ENCODE data around the gene MARCHF5.
"Not testable (repeated sequence)": the region's sequence is repeated elsewhere in the genome, so short reads cannot be mapped to it uniquely, and the experiment has no call there.

The MARCHF5 gene

DNA sequence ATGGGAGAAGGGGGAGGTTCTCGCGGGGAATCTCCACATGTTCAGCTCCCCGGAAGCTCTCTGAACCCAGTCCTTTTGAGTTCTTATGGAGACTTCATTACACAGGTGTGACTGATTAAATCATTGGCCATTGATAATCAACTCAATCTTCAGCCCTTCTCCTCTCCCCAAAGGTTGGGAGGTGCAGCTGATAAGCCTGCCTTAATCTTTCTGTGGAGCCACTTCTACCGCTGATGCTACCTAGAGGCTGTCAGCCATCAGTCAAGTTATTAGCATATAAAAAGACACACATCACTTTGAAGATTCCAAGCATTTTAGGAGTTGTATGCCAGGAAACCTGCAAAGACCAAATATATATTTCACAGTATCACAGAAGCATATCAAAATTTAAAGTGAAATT lies 91.7 kb downstream of the MARCHF5 start:
- H3K4me3 ChIP-seq (ENCODE audit: low read depth in 1 of 2, low read length in 2 of 2), result no peak overlapping the region
- H3K36me3 ChIP-seq (ENCODE audit: control insufficient read depth in 1 of 2, insufficient read depth in 2 of 2, low read length in 2 of 2), result no peaks in the 10 kb centered on the region
- H3K9me3 ChIP-seq (ENCODE audit: control insufficient read depth in 1 of 2, low read length in 2 of 2), result no peaks in the 10 kb centered on the region
- H3K27ac ChIP-seq (ENCODE audit: low read depth, low read length), result no peak overlapping the region
- no peaks in the 10 kb centered on the region for H3K27me3 ChIP-seq (ENCODE audit: control insufficient read depth in 1 of 2, insufficient read depth in 2 of 2, low read length in 2 of 2)
- H3K9ac ChIP-seq (ENCODE audit: low read depth in 1 of 2, low read length in 2 of 2), result no peak overlapping the region
- H3K4me1 ChIP-seq (ENCODE audit: control insufficient read depth in 1 of 2, insufficient read depth in 2 of 2, low read length in 2 of 2), result no peaks in the 10 kb centered on the region

DNA sequence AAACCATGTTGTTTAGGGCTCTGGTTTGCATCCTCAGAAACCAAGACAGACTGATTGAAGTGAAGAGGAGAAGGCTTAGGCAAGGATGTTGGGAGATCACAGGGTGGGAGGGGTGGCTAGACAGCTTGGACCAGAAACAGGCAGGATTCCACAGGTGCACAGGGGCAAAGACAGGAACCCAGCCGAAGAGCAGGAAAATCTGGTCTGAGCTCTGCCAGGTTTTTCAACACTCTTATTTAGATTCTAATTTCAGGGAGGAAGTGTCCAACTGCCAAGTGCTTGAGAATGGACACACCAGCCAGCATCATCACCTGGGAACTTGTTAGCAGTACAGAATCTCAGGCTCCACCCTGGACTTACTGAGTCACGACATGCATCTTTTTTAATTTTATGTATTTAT lies 93.8 kb downstream of the MARCHF5 start:
- Histone ChIP-seq H3K4me1 (ENCODE audit: control insufficient read depth in 1 of 2, insufficient read depth in 2 of 2, low read length in 2 of 2) (no peaks in the 10 kb centered on the region), H3K27me3 (ENCODE audit: control insufficient read depth in 1 of 2, insufficient read depth in 2 of 2, low read length in 2 of 2) (no peaks in the 10 kb centered on the region), H3K36me3 (ENCODE audit: control insufficient read depth in 1 of 2, insufficient read depth in 2 of 2, low read length in 2 of 2) (no peaks in the 10 kb centered on the region), H3K27ac (ENCODE audit: low read depth, low read length) (no peak overlapping the region), H3K9ac (ENCODE audit: low read depth in 1 of 2, low read length in 2 of 2) (no peak overlapping the region), H3K9me3 (ENCODE audit: control insufficient read depth in 1 of 2, low read length in 2 of 2) (no peaks in the 10 kb centered on the region), H3K4me3 (ENCODE audit: low read depth in 1 of 2, low read length in 2 of 2) (no peak overlapping the region)

DNA sequence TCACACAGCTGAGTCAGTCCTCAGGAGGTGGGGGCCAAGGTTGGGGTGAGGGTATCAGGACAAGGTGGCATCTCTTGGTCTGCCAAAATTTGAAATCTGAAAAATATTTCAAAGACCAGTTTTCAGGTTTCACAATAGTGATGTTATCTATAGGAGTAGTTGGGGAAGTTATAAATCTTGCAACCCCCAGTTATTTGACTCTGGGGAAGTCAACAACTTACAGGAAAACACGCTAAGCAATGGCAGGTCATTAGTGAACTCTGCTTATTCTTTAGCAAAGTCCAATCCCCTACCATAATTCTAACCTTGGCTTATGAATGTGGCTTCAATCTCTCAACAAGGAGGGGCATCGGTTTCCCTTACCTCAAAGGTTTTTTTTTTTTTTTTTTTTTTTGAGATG lies 94.9 kb downstream of the MARCHF5 start:
- no peaks in the 10 kb centered on the region for H3K9me3 ChIP-seq (ENCODE audit: control insufficient read depth in 1 of 2, low read length in 2 of 2)
- no peaks in the 10 kb centered on the region for H3K27me3 ChIP-seq (ENCODE audit: control insufficient read depth in 1 of 2, insufficient read depth in 2 of 2, low read length in 2 of 2)
- no peak overlapping the region for H3K27ac ChIP-seq (ENCODE audit: low read depth, low read length)
- H3K4me1 ChIP-seq (ENCODE audit: control insufficient read depth in 1 of 2, insufficient read depth in 2 of 2, low read length in 2 of 2), result no peaks in the 10 kb centered on the region
- H3K4me3 ChIP-seq (ENCODE audit: low read depth in 1 of 2, low read length in 2 of 2), result no peak overlapping the region
- no peaks in the 10 kb centered on the region for H3K36me3 ChIP-seq (ENCODE audit: control insufficient read depth in 1 of 2, insufficient read depth in 2 of 2, low read length in 2 of 2)
- H3K9ac ChIP-seq (ENCODE audit: low read depth in 1 of 2, low read length in 2 of 2), result no peak overlapping the region

GRCh38 chr10:92387289-92387940 lies 96.4 kb downstream of the MARCHF5 start:
- H3K4me3 ChIP-seq (ENCODE audit: low read depth in 1 of 2, low read length in 2 of 2), result no peak overlapping the region
- H3K4me1 ChIP-seq (ENCODE audit: control insufficient read depth in 1 of 2, insufficient read depth in 2 of 2, low read length in 2 of 2), result no peaks in the 10 kb centered on the region
- H3K27ac ChIP-seq (ENCODE audit: low read depth, low read length), result no peak overlapping the region

GRCh38 chr10:92393173-92393572 lies 102.2 kb downstream of the MARCHF5 start:
- not testable (repeated sequence) for H3K4me1 ChIP-seq (ENCODE audit: control insufficient read depth in 1 of 2, insufficient read depth in 2 of 2, low read length in 2 of 2); H3K27me3 ChIP-seq (ENCODE audit: control insufficient read depth in 1 of 2, insufficient read depth in 2 of 2, low read length in 2 of 2); H3K9me3 ChIP-seq (ENCODE audit: control insufficient read depth in 1 of 2, low read length in 2 of 2); H3K36me3 ChIP-seq (ENCODE audit: control insufficient read depth in 1 of 2, insufficient read depth in 2 of 2, low read length in 2 of 2); H3K27ac ChIP-seq (ENCODE audit: low read depth, low read length); H3K4me3 ChIP-seq (ENCODE audit: low read depth in 1 of 2, low read length in 2 of 2); H3K9ac ChIP-seq (ENCODE audit: low read depth in 1 of 2, low read length in 2 of 2)

More at GRCh38 chr10:92387289-92387940, 96.4 kb downstream of the MARCHF5 start:
- Histone ChIP-seq H3K36me3 (ENCODE audit: control insufficient read depth in 1 of 2, insufficient read depth in 2 of 2, low read length in 2 of 2) (no peaks in the 10 kb centered on the region), H3K9me3 (ENCODE audit: control insufficient read depth in 1 of 2, low read length in 2 of 2) (no peaks in the 10 kb centered on the region), H3K9ac (ENCODE audit: low read depth in 1 of 2, low read length in 2 of 2) (no peak overlapping the region), H3K27me3 (ENCODE audit: control insufficient read depth in 1 of 2, insufficient read depth in 2 of 2, low read length in 2 of 2) (no peaks in the 10 kb centered on the region)

GRCh38 chr10:92395271-92395670 lies 104.3 kb downstream of the MARCHF5 start:
- Histone ChIP-seq H3K9ac (ENCODE audit: low read depth in 1 of 2, low read length in 2 of 2) (no peak overlapping the region), H3K4me1 (ENCODE audit: control insufficient read depth in 1 of 2, insufficient read depth in 2 of 2, low read length in 2 of 2) (no peaks in the 10 kb centered on the region), H3K9me3 (ENCODE audit: control insufficient read depth in 1 of 2, low read length in 2 of 2) (no peaks in the 10 kb centered on the region), H3K27ac (ENCODE audit: low read depth, low read length) (no peak overlapping the region), H3K27me3 (ENCODE audit: control insufficient read depth in 1 of 2, insufficient read depth in 2 of 2, low read length in 2 of 2) (no peaks in the 10 kb centered on the region), H3K4me3 (ENCODE audit: low read depth in 1 of 2, low read length in 2 of 2) (no peak overlapping the region), H3K36me3 (ENCODE audit: control insufficient read depth in 1 of 2, insufficient read depth in 2 of 2, low read length in 2 of 2) (no peaks in the 10 kb centered on the region)

DNA sequence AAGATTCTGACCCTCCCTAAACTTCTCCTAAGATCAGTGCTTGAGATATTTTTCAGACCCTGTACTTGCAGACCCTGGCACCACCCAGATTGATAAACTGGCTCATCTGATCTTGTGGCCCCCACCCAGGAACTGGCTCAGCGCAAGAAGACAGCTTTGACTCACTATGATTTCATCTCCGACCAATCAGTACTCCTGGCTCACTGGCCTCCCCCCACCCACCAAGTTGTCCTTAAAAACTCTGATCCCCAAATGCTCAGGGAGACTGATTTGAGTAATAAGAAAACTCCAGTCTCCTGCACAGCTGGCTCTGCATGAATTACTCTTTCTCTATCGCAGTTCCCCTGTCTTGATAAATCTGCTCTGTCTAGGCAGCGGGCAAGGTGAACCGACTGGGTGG lies 111.3 kb downstream of the MARCHF5 start:
- not testable (repeated sequence) for H3K9ac ChIP-seq (ENCODE audit: low read depth in 1 of 2, low read length in 2 of 2); H3K27ac ChIP-seq (ENCODE audit: low read depth, low read length); H3K4me1 ChIP-seq (ENCODE audit: control insufficient read depth in 1 of 2, insufficient read depth in 2 of 2, low read length in 2 of 2); H3K9me3 ChIP-seq (ENCODE audit: control insufficient read depth in 1 of 2, low read length in 2 of 2); H3K4me3 ChIP-seq (ENCODE audit: low read depth in 1 of 2, low read length in 2 of 2); H3K27me3 ChIP-seq (ENCODE audit: control insufficient read depth in 1 of 2, insufficient read depth in 2 of 2, low read length in 2 of 2); H3K36me3 ChIP-seq (ENCODE audit: control insufficient read depth in 1 of 2, insufficient read depth in 2 of 2, low read length in 2 of 2)

All from duodenal mucosa (tissue), 2 donors.